ENCODE measurements around the gene NDUFA11.

GRCh38 chr19:5893296-5893903 lies 10.2 kb downstream of the NDUFA11 start:
- TF ChIP-seq ZNF16 (tag by site-specific recombination; IDR thresholded peaks at IDR 0.05; ENCODE audit: low read depth), result no peak
- no peak for TF ChIP-seq ZNF423 (tag by site-specific recombination; IDR thresholded peaks at IDR 0.05)
- no peak for TF ChIP-seq ZNF214 (tag by site-specific recombination; IDR thresholded peaks at IDR 0.05; ENCODE audit: borderline replicate concordance)
- no peak for TF ChIP-seq CTCF (tag by site-specific recombination; IDR thresholded peaks at IDR 0.05)
- TF ChIP-seq ZNF433 (tag by site-specific recombination; IDR thresholded peaks at IDR 0.05; ENCODE audit: low read depth), result no peak
